Measurements from ENCODE around the gene CDH5.

DNA sequence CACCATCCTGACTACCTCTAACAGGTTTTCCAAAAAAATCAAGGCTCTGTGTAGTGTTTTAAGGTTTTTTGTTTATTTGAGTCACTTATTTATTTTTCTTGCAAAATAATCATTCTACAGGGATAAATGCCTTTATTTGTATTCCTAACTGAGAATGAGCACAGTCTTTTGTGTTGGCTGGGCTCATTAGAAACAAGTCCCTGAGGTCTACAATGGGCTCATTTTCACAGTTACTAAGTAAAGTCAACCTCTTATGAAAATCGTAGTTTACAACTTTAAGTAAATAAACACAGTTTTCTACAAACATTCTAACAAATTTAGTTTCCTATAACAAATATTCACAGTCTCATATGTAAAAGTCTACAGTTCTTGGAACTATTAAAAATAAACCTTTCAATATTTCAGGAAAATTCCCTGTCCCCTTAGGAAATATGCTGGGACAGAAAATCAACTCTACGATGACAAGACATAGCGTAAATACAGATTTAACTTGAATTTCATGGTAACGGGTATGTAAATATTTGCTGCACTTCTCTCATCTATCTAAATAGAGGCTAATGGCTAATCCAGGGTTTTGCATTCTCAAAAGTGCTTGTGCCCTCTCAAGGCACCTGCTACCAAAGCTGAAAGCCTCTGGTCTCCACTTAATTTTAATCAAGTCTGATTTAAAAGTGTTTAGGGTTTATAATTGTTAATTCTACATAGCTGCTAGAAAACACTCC is 31.5 kb upstream of the CDH5 start:
- TF ChIP-seq, protein P1, sequence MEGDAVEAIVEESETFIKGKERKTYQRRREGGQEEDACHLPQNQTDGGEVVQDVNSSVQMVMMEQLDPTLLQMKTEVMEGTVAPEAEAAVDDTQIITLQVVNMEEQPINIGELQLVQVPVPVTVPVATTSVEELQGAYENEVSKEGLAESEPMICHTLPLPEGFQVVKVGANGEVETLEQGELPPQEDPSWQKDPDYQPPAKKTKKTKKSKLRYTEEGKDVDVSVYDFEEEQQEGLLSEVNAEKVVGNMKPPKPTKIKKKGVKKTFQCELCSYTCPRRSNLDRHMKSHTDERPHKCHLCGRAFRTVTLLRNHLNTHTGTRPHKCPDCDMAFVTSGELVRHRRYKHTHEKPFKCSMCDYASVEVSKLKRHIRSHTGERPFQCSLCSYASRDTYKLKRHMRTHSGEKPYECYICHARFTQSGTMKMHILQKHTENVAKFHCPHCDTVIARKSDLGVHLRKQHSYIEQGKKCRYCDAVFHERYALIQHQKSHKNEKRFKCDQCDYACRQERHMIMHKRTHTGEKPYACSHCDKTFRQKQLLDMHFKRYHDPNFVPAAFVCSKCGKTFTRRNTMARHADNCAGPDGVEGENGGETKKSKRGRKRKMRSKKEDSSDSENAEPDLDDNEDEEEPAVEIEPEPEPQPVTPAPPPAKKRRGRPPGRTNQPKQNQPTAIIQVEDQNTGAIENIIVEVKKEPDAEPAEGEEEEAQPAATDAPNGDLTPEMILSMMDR (IDR thresholded peaks at IDR 0.05): no peak
- TF ChIP-seq CREM (CRISPR knock-in tag; IDR thresholded peaks at IDR 0.05): no peak
- TF ChIP-seq, protein P2, sequence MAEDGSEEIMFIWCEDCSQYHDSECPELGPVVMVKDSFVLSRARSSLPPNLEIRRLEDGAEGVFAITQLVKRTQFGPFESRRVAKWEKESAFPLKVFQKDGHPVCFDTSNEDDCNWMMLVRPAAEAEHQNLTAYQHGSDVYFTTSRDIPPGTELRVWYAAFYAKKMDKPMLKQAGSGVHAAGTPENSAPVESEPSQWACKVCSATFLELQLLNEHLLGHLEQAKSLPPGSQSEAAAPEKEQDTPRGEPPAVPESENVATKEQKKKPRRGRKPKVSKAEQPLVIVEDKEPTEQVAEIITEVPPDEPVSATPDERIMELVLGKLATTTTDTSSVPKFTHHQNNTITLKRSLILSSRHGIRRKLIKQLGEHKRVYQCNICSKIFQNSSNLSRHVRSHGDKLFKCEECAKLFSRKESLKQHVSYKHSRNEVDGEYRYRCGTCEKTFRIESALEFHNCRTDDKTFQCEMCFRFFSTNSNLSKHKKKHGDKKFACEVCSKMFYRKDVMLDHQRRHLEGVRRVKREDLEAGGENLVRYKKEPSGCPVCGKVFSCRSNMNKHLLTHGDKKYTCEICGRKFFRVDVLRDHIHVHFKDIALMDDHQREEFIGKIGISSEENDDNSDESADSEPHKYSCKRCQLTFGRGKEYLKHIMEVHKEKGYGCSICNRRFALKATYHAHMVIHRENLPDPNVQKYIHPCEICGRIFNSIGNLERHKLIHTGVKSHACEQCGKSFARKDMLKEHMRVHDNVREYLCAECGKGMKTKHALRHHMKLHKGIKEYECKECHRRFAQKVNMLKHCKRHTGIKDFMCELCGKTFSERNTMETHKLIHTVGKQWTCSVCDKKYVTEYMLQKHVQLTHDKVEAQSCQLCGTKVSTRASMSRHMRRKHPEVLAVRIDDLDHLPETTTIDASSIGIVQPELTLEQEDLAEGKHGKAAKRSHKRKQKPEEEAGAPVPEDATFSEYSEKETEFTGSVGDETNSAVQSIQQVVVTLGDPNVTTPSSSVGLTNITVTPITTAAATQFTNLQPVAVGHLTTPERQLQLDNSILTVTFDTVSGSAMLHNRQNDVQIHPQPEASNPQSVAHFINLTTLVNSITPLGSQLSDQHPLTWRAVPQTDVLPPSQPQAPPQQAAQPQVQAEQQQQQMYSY (CRISPR knock-in tag; IDR thresholded peaks at IDR 0.05): no peak
- TF ChIP-seq, protein P3, sequence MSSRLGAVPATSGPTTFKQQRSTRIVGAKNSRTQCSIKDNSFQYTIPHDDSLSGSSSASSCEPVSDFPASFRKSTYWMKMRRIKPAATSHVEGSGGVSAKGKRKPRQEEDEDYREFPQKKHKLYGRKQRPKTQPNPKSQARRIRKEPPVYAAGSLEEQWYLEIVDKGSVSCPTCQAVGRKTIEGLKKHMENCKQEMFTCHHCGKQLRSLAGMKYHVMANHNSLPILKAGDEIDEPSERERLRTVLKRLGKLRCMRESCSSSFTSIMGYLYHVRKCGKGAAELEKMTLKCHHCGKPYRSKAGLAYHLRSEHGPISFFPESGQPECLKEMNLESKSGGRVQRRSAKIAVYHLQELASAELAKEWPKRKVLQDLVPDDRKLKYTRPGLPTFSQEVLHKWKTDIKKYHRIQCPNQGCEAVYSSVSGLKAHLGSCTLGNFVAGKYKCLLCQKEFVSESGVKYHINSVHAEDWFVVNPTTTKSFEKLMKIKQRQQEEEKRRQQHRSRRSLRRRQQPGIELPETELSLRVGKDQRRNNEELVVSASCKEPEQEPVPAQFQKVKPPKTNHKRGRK (CRISPR knock-in tag; IDR thresholded peaks at IDR 0.05; ENCODE audit: borderline replicate concordance): no peak
- TF ChIP-seq GABPB1 (CRISPR knock-in tag; IDR thresholded peaks at IDR 0.05): no peak
- TF ChIP-seq, protein P4, sequence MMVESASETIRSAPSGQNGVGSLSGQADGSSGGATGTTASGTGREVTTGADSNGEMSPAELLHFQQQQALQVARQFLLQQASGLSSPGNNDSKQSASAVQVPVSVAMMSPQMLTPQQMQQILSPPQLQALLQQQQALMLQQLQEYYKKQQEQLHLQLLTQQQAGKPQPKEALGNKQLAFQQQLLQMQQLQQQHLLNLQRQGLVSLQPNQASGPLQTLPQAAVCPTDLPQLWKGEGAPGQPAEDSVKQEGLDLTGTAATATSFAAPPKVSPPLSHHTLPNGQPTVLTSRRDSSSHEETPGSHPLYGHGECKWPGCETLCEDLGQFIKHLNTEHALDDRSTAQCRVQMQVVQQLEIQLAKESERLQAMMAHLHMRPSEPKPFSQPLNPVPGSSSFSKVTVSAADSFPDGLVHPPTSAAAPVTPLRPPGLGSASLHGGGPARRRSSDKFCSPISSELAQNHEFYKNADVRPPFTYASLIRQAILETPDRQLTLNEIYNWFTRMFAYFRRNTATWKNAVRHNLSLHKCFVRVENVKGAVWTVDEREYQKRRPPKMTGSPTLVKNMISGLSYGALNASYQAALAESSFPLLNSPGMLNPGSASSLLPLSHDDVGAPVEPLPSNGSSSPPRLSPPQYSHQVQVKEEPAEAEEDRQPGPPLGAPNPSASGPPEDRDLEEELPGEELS (CRISPR knock-in tag; IDR thresholded peaks at IDR 0.05): no peak
- TF ChIP-seq TP53 (CRISPR knock-in tag; IDR thresholded peaks at IDR 0.05): no peak

All from WTC11 (cell line).